GM15510 (cell line): ENCODE measurements around the gene AOC2.

Source experiments
- POLR2A ChIP-seq: IDR thresholded peaks from 3 replicates; pipeline ENCODE4 v1.6.1; 2011; ENCODE audit warnings: borderline replicate concordance; ENCODE audit not compliant: insufficient read length; ENCODE audit errors: extremely low read depth

The AOC2 gene

GRCh38 chr17:42886283-42887176, 42.1 kb downstream of the AOC2 start:
- TF ChIP-seq POLR2A = no peak

GRCh38 chr17:42889809-42890208, 45.4 kb downstream of the AOC2 start:
- TF ChIP-seq POLR2A = no peak

- no peak for TF ChIP-seq POLR2A
These were observed 47.3 kb downstream of the AOC2 start for GRCh38 chr17:42891539-42892152.

GRCh38 chr17:42893359-42893758, 49.0 kb downstream of the AOC2 start:
- TF ChIP-seq POLR2A = no peak

GRCh38 chr17:42894283-42895184, 50.2 kb downstream of the AOC2 start:
- no peak for TF ChIP-seq POLR2A

- TF ChIP-seq POLR2A = no peak
These were observed 50.8 kb downstream of the AOC2 start for GRCh38 chr17:42895185-42895555.

- TF ChIP-seq POLR2A = no peak
These were observed 53.9 kb downstream of the AOC2 start for GRCh38 chr17:42898147-42898811.
